GM21825 (cell line): ENCODE results near the gene BCR.
"Not testable (repeated sequence)": the region's sequence is repeated elsewhere in the genome, so short reads cannot be mapped to it uniquely, and the experiment has no call there.

Experiments
- ATAC-seq: cut with Tn5 transposase; IDR thresholded peaks from one replicate; pipeline ENCODE4 v1.9.1; 2021; ENCODE audit warnings: mild to moderate bottlenecking, moderate library complexity; ENCODE audit not compliant: unreplicated experiment

The BCR gene

GRCh38 chr22:23307511-23307910, 127.2 kb downstream of the BCR start:
- not testable (repeated sequence) for ATAC-seq

- ATAC-seq: not testable (repeated sequence)
Measured at GRCh38 chr22:23309261-23309660, 129.0 kb downstream of the BCR start.

- ATAC-seq: not testable (repeated sequence)
Measured at GRCh38 chr22:23310443-23311097, 130.3 kb downstream of the BCR start.

GRCh38 chr22:23311635-23312420, 131.5 kb downstream of the BCR start:
- not testable (repeated sequence) for ATAC-seq

- no peak for ATAC-seq
Measured at GRCh38 chr22:23313791-23314567, 133.7 kb downstream of the BCR start.

- ATAC-seq: no peak
Measured at GRCh38 chr22:23315341-23315917, 135.1 kb downstream of the BCR start.

GRCh38 chr22:23316596-23316995, 136.3 kb downstream of the BCR start:
- ATAC-seq: not testable (repeated sequence)

- ATAC-seq: not testable (repeated sequence)
Measured at GRCh38 chr22:23318316-23318715, 138.0 kb downstream of the BCR start.

GRCh38 chr22:23322497-23323080, 142.3 kb downstream of the BCR start:
- ATAC-seq: not testable (repeated sequence)

GRCh38 chr22:23323960-23324688, 143.8 kb downstream of the BCR start:
- not testable (repeated sequence) for ATAC-seq

GRCh38 chr22:23325183-23325582, 144.9 kb downstream of the BCR start:
- ATAC-seq: no peak

GRCh38 chr22:23333822-23334221, 153.5 kb downstream of the BCR start:
- ATAC-seq: not testable (repeated sequence)

- ATAC-seq: not testable (repeated sequence)
Measured at GRCh38 chr22:23337672-23338071, 157.4 kb downstream of the BCR start.

- not testable (repeated sequence) for ATAC-seq
Measured at GRCh38 chr22:23341942-23342695, 161.8 kb downstream of the BCR start.

GRCh38 chr22:23351321-23351720, 171.0 kb downstream of the BCR start:
- no peak for ATAC-seq

- no peak for ATAC-seq
Measured at GRCh38 chr22:23353004-23353403, 172.7 kb downstream of the BCR start.

GRCh38 chr22:23353696-23354095, 173.4 kb downstream of the BCR start:
- no peak for ATAC-seq

- no peak for ATAC-seq
Measured at GRCh38 chr22:23356094-23356493, 175.8 kb downstream of the BCR start.

GRCh38 chr22:23357053-23357452, 176.7 kb downstream of the BCR start:
- ATAC-seq: no peak
